K562 (cell line): ENCODE data around the gene AHCYL2. TPM values are rescaled to one million over a fixed set of nuclear protein-coding genes. Genes with fewer than 3 reads are reported as not detected.

ENCODE experiments used
- CBX5 ChIP-seq: IDR thresholded peaks from 2 replicates; pipeline ENCODE4 v1.6.1; 2014; ENCODE audit warnings: low read depth, borderline replicate concordance
- CHCHD3 ChIP-seq: fragments of 250-450 bp; sonication (Bioruptor Pico); IDR thresholded peaks from 2 replicates; pipeline ENCODE4 v2.1.2; 2022; ENCODE audit warnings: mild to moderate bottlenecking
- EP400 ChIP-seq: fragments of 450-650 bp; IDR thresholded peaks from 2 replicates; pipeline ENCODE4 v1.6.1; 2017; ENCODE audit warnings: antibody characterized with exemption, mild to moderate bottlenecking, moderate library complexity
- GABPB1 ChIP-seq: sonication (generic); formaldehyde crosslinking; IDR thresholded peaks from 2 replicates; pipeline ENCODE4 v1.8.0; 2022; ENCODE audit warnings: mild to moderate bottlenecking, missing genetic modification reagents
- GTF2E2 ChIP-seq: fragments of 200-800 bp; sonication (Bioruptor generic); IDR thresholded peaks from 2 replicates; pipeline ENCODE4 v1.6.1; 2016; ENCODE audit warnings: missing genetic modification characterization, missing compliant biosample characterization
- KLF16 ChIP-seq: IDR thresholded peaks from 2 replicates; pipeline ENCODE4 v1.6.1; 2016; ENCODE audit warnings: antibody characterized with exemption
- TBP ChIP-seq: optimal IDR thresholded peaks from 2 replicates; pipeline ENCODE3; 2011; ENCODE audit warnings: low read depth, low read length, improper control_type of control experiment
- TSHZ1 ChIP-seq: fragments of 250-450 bp; sonication (Bioruptor Pico); IDR thresholded peaks from 2 replicates; pipeline ENCODE4 v1.4.0; 2020; ENCODE audit warnings: mild to moderate bottlenecking, moderate library complexity
- ZKSCAN8 ChIP-seq: fragments of 200-800 bp; sonication (Bioruptor generic); IDR thresholded peaks from 2 replicates; pipeline ENCODE4 v1.6.1; 2016; ENCODE audit warnings: missing genetic modification characterization, missing compliant biosample characterization
- ZNF175 ChIP-seq: fragments of 200-800 bp; sonication (Bioruptor generic); IDR thresholded peaks from 2 replicates; pipeline ENCODE4 v1.6.1; 2016; ENCODE audit warnings: low read depth, mild to moderate bottlenecking, missing genetic modification characterization, missing compliant biosample characterization
- ZNF311 ChIP-seq: fragments of 250-450 bp; sonication (Bioruptor Pico); IDR thresholded peaks from 2 replicates; pipeline ENCODE4 v1.4.0; 2020; ENCODE audit warnings: mild to moderate bottlenecking, moderate library complexity
- polyA plus RNA-seq, 8 experiments: library from polyadenylated mRNA; depleted of rRNA in 4 of 8; stranded (reverse) in 5 of 8; unstranded in 3 of 8; fragments of >200 nt; fragmentation: Nextera tagmentation in 2 of 8; fragmentation: Illumina TruSeq in 1 of 8; extraction: Ambion mirVana in 2 of 8; extraction: Trizol in 1 of 8; gene quantifications; 2 replicates each; pipeline versions ENCODE4 v1.2.1 to v1.2.3, GENCODE V29; 2011 to 2014; ENCODE audit warnings: inconsistent platforms in 1 of 8, missing spikeins in 1 of 8
- total RNA-seq, 7 experiments: library from RNA; depleted of rRNA in 6 of 7; stranded (reverse); fragments of >200 nt in 6 of 7; fragmentation: Illumina TruSeq in 2 of 7; extraction: Trizol in 2 of 7; gene quantifications; 2 replicates each; pipeline versions ENCODE4 v1.2.1 to v1.2.3, GENCODE V29; 2011 to 2021; ENCODE audit warnings: low replicate concordance in 1 of 7
- TF ChIP-seq, protein P1 (sequence below), 3 experiments: IDR thresholded peaks in 2 of 3; conservative IDR thresholded peaks in 1 of 3; 2 replicates each; pipeline ENCODE4 v1.5.1; 2011 to 2012; ENCODE audit warnings: low read length in 3 of 3, mild to moderate bottlenecking in 3 of 3, control low read depth in 2 of 3, improper control_type of control experiment in 1 of 3, inconsistent platforms in 1 of 3, low read depth in 1 of 3, mixed read lengths in 1 of 3, moderate library complexity in 1 of 3; ENCODE audit not compliant: insufficient read depth in 2 of 3
- TF ChIP-seq, protein P2 (sequence below): fragments of 450-650 bp; IDR thresholded peaks from 2 replicates; pipeline ENCODE4 v1.6.1; 2017; ENCODE audit warnings: mild to moderate bottlenecking, moderate library complexity
- TF ChIP-seq, protein P3 (sequence below): sonication (generic); formaldehyde crosslinking; IDR thresholded peaks from 2 replicates; pipeline ENCODE4 v1.8.1; 2023; ENCODE audit warnings: mild to moderate bottlenecking, missing genetic modification reagents
- TF ChIP-seq, protein P4 (sequence below): fragments of 250-450 bp; sonication (Bioruptor Pico); IDR thresholded peaks from 2 replicates; pipeline ENCODE4 v1.5.1; 2021; ENCODE audit warnings: mild to moderate bottlenecking

Gene AHCYL2
- total and polyA plus RNA-seq, 9 of the 15 experiments (the other 6 are each of a cell fraction or from before 2014, with no cell fraction given): 0.93 to 10.5 (median 5.2) TPM

DNA sequence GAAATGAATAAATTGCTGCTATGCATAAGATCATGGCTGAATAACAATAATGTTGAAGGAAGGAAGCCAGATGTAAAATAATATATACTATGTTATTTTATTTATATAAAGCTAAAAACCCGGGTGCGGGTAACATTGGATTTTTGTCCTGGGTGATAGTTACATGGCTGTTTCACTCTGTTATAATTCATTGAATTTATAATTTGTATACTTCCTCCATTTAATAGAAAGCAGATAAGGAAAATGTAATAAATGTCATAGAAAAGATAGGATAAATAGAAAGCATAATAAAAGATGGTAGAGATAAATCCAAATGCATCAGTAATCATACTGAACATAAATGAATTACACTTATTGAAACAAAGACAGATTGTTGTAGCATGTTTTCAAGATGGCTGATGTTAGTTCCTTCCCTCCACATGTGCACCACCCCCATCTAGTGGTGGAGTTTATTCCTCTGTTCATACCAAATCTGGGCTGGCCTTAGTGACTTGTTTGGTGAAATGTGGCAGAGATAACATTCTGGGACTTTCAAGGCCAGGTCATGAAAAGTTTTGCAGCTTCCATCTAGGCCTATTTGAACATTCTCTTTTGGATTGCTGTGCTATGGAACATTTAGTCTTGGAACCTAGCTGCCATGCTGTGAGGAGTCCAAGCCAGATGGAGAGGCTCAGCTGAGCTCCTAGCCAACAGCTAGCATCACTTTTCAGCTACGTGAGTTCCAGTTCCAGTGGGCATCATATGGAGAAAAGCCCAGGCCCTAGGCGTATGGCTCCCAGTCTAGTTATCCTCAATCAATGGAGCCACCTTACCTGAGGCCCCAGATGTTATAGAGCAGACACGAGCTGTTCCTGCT is 46.9 kb downstream of the AHCYL2 start (continued):
- 0 out of 2 replicates have a peak, but pooled peaks have one; percentile 39 for TF ChIP-seq EP400
- TF ChIP-seq ZNF311 (CRISPR knock-in tag): no peak
- TF ChIP-seq, protein P1, sequence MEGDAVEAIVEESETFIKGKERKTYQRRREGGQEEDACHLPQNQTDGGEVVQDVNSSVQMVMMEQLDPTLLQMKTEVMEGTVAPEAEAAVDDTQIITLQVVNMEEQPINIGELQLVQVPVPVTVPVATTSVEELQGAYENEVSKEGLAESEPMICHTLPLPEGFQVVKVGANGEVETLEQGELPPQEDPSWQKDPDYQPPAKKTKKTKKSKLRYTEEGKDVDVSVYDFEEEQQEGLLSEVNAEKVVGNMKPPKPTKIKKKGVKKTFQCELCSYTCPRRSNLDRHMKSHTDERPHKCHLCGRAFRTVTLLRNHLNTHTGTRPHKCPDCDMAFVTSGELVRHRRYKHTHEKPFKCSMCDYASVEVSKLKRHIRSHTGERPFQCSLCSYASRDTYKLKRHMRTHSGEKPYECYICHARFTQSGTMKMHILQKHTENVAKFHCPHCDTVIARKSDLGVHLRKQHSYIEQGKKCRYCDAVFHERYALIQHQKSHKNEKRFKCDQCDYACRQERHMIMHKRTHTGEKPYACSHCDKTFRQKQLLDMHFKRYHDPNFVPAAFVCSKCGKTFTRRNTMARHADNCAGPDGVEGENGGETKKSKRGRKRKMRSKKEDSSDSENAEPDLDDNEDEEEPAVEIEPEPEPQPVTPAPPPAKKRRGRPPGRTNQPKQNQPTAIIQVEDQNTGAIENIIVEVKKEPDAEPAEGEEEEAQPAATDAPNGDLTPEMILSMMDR (IDR thresholded peaks at IDR 0.05 in 2 of 3, conservative IDR thresholded peaks at IDR 0.05 in 1 of 3; ENCODE audit: insufficient read depth in 2 of 3, low read depth in 1 of 3, low read length in 3 of 3): peak; percentile 85 to 96 (median 85)
- TF ChIP-seq, protein P2, sequence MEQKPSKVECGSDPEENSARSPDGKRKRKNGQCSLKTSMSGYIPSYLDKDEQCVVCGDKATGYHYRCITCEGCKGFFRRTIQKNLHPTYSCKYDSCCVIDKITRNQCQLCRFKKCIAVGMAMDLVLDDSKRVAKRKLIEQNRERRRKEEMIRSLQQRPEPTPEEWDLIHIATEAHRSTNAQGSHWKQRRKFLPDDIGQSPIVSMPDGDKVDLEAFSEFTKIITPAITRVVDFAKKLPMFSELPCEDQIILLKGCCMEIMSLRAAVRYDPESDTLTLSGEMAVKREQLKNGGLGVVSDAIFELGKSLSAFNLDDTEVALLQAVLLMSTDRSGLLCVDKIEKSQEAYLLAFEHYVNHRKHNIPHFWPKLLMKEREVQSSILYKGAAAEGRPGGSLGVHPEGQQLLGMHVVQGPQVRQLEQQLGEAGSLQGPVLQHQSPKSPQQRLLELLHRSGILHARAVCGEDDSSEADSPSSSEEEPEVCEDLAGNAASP: no peak
- TF ChIP-seq CBX5: peak; percentile 49; the same call in 1 of the 2 replicates
- TF ChIP-seq, protein P3, sequence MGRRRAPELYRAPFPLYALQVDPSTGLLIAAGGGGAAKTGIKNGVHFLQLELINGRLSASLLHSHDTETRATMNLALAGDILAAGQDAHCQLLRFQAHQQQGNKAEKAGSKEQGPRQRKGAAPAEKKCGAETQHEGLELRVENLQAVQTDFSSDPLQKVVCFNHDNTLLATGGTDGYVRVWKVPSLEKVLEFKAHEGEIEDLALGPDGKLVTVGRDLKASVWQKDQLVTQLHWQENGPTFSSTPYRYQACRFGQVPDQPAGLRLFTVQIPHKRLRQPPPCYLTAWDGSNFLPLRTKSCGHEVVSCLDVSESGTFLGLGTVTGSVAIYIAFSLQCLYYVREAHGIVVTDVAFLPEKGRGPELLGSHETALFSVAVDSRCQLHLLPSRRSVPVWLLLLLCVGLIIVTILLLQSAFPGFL (CRISPR knock-in tag): no peak
- TF ChIP-seq GTF2E2 (tag): no peak
- TF ChIP-seq, protein P4, sequence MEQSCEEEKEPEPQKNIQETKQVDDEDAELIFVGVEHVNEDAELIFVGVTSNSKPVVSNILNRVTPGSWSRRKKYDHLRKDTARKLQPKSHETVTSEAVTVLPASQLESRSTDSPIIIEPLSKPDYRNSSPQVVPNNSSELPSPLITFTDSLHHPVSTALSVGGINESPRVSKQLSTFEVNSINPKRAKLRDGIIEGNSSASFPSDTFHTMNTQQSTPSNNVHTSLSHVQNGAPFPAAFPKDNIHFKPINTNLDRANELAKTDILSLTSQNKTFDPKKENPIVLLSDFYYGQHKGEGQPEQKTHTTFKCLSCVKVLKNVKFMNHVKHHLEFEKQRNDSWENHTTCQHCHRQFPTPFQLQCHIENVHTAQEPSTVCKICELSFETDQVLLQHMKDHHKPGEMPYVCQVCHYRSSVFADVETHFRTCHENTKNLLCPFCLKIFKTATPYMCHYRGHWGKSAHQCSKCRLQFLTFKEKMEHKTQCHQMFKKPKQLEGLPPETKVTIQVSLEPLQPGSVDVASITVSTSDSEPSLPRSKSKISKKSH (CRISPR knock-in tag): no peak
- TF ChIP-seq TBP: no peak
- TF ChIP-seq ZKSCAN8 (CRISPR knock-in tag): no peak
- no peak for TF ChIP-seq ZNF175 (CRISPR knock-in tag)
- no peak for TF ChIP-seq GABPB1 (CRISPR knock-in tag)
- no peak for TF ChIP-seq TSHZ1 (CRISPR knock-in tag)
- TF ChIP-seq CHCHD3 (CRISPR knock-in tag): no peak
- no peak for TF ChIP-seq KLF16
